Measurements from ENCODE around the gene DNASE2.
A peak's percentile ranks its signal among the peaks of the same experiment; 100 is the strongest.

Gene DNASE2

GRCh38 chr19:12885749-12886650 lies 4.8 kb upstream of the DNASE2 start:
- no peak for DNase-seq

DNA sequence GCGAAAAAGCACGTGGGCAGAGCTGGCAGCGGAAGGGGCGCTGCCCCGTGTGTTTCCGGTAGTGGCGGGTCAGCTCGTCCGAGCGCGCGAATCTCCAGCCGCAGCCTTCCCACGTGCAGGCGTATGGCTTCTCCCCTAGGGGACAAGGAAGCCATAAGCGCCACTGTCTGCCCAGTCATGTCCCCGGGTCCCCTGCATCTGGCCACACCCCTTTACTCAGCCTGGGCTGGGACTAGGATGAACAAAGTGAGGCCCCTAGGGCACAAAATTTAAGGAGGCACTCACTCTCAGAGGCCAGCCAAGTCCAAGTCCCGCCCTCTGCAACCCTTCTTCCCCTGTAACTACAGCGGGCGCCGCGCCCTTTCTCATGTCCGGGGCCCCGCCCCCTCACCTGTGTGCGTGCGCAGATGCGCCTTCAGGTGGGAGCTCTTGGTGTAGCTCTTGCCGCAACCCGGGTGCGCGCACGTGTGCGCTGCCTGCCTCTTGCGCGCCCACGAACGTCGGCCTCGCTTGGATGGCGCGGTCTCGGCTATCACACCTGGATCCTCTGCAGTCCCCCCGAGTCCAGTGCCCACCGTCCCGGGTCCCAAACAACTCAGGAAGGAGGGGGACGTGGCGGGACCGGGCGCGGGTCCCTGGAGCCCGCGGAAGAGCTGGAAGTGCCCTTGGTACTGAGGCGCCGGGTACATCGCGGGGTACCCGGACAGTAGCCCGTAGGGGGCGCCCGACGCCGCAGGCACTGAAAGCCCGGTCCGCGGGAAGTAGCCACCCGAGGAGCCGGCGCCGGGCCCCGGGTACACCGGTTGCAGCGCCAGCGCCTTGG lies 3.9 kb upstream of the DNASE2 start:
- peak; percentile 78 to 82 for DNase-seq

GRCh38 chr19:12884627-12884925 lies 3.3 kb upstream of the DNASE2 start:
- DNase-seq = no peak

DNA sequence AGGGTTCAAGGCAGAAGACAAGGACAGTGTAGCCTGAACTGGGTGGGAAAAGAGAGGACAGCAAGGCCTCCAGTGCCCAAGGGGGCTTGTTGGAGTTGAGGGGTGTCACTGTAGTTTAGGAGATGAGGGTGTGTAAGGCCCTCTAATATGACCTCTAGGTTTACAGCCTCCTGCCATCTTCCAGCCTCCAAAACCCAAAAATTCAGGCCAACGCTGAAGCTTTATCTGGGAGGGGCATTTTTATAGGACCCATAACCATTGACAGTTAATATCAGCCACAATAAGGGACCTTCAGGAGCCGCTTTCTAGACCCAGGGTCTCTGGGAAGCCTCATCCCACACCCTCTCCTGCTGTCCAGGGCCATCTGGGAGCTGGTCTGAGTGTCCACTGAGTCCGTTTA lies 3.0 kb upstream of the DNASE2 start:
- DNase-seq = no peak

DNA sequence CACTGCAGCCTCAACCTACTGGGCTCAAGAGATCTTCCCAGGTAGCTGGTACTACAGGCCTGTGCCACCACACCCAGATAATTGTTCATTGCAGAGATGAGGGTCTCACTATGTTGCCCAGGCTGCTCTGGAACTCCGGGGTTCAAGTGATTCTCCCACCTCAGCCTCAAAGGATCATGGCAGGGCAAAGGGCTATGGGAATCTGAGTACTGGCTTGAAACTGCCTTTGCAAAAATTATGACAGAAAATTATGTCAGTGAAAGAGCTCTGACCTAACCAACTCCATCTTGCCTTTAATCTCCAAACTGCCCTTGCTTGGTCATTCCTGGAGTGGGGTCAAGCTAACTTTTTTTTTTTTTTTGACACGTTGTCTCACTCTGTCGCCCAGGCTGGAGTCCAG lies 1.3 kb upstream of the DNASE2 start:
- DNase-seq = no peak

DNA sequence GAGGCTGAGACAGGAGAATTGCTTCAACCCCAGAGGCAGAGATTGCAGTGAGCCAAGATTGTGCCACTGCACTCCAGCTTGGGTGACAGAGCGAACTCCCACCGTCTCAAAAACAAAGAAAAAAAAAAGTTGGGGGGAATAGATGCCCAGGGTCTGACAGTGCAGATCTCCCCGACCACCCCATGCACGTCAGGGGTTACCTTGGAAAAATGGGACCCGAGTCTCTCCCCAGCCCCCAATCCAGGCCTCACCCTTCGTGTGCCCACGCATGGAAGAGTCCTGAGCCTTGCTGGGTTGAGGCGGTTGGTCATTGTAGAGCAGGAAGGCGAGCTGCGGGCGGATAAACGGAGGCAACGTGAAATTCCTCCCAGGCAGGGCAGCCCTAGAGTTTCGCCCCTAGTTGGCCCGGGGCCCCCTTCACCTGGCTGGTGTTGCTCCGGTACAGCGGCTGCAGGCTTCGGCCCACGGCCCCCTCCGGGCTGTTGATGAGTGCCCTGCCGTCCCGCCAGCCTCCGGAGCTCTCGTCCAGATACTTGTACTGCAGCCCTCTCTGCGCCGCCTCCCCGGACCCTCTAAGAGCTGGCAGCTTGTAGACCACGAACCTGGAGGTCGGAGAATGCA lies 588 bp downstream of the DNASE2 start:
- peak in 1 of 2 experiments; percentile 44 for DNase-seq

GRCh38 chr19:12875086-12875485 lies 6.2 kb downstream of the DNASE2 start:
- no peak for DNase-seq

- no peak for DNase-seq
Measured at GRCh38 chr19:12873891-12874745, 7.1 kb downstream of the DNASE2 start.

GRCh38 chr19:12872941-12873890 lies 8.0 kb downstream of the DNASE2 start:
- peak in 1 of 2 experiments; percentile 7 for DNase-seq

DNA sequence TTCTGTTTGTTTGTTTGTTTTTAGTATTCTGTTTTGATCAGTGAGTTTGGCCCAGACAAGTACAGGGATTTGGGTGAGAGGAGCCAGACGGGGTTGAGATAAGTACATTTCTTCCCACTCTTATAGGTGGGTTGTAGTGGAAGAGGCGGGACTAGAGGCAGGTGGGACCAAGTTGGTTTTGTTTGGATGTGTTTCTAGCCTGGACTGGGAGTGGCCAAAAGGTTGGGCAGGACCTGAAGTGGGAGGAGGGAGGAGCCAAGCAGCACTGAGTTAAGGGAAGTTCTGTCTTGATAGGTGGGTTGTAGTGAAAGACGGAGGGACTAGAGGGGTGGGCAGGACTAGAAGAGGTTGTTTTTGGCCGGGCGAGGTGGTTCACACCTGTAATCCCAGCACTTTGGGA lies 9.0 kb downstream of the DNASE2 start:
- DNase-seq = no peak

GRCh38 chr19:12871681-12872080 lies 9.6 kb downstream of the DNASE2 start:
- no peak for DNase-seq

DNA sequence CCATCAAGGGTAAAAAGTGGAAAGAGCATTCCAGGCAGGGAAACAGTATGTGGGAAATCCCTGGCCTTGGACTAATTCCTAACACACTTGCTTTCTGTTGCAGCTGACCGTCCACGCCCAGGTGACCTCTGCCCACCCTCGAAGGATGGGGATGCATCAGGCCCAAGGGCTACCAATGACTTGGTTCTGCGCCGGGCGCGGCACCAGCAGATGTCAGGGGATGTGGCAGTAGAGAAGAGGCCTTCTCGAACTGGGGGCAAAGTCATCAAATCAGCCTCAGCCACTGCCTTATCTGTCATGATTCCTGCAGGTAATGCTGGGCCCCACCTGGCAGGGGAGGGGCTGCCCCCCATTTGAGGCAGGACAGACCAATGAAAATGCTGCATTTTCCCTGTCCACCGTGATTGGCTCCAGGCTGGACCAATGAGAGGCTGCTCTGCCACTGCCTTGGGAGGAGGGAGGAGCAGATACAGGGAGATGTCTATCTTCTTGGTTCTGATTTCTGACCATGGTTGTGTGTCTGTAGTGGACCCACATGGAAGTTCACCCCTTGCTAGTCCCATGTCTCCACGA lies 12.6 kb downstream of the DNASE2 start:
- no peak for DNase-seq

DNA sequence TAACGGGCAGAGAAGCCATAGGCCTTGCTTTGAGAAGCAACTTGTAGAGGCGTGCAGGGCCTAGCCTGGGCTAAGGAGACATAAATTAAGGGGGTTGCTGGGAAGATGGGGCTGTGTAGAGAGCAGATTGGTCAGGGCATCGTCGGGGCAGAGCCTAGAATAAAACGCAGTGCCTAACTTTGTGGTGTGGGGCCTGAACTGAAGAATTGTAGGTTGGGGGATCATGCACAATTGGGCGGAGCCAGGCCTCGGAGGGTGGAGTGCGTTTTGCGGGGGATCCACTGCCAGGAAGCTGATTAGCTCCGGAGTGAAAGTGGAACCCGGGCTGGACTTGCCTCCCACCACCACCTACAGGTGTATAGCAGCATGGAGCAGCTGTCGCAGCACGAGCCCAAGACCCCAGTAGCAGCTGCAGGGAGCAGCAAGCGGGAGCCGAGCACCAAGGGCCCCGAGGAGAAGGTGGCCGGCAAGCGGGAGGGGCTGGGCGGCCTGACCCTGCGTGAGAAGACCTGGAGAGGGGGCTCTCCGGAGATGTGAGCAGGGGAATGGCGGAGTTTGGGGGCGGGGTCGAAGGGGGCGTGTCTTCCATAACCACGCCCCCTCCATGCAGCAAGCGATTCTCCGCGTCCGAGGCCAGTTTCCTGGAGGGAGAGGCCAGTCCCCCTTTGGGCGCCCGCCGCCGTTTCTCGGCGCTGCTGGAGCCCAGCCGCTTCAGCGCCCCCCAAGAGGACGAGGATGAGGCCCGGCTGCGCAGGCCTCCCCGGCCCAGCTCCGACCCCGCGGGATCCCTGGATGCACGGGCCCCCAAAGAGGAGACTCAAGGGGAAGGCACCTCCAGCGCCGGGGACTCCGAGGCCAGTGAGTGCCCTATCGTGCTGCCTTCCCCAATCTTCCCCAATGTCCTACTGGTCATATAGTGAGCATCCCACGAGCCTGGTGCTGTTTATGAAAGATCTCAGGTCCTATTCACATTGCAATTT lies 13.8 kb downstream of the DNASE2 start:
- DNase-seq = no peak

DNA sequence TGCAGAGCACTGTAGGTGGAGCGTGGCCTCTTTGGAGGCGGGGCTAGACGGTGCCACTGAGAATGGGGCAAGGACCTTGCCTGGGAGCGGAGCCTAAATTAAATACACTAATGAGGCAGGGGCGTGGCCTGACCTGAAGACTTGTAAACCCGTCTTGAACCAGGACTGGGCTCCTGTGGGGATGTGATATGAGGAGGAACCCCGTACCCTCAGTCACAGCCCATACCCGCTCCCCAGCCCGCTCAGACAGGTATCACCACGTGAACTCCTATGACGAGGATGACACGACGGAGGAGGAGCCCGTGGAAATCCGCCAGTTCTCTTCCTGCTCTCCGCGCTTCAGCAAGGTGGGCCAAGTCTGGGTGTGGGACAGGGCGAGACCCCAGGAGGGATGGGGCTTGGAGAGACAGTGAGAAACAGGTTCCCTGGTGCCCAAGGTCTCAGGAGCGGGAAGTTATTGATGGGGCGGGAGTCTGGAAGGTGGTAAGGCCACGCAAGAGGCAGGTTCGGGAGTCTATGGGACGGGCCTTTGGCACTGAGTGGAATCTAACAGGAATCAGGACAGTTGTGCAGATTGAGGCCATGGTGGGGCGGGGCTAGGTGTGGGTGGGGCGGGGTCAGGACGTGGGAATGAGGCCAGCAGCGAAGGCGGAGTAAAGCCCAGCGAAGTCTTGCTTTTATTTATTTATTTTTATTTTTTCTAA lies 14.7 kb downstream of the DNASE2 start:
- DNase-seq = no peak

- DNase-seq = no peak
Measured at GRCh38 chr19:12865746-12866415, 15.4 kb downstream of the DNASE2 start.

- no peak for DNase-seq
Measured at GRCh38 chr19:12864721-12865715, 16.2 kb downstream of the DNASE2 start.

DNA sequence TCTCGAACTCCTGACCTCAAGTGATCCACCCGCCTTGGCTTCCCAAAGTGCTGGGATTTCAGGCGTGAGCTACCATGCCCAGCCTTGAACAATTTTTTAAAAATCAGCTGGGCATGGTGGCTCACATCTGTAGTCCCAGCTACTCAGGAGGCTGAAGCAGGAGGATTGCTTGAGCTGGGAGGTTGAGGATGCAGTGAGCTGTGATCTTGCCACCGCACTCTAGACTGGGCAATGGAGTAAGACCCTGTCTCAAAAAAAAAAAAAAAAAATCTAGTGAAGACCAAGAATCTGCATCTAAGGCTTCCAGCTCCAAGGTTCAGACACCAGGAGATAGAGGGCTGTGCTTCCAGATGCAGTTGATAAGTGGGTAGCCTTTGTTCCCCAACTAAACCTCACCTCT lies 17.1 kb downstream of the DNASE2 start:
- no peak for DNase-seq
